ENCODE data around the gene GALNS. TPM values are rescaled to one million over a fixed set of nuclear protein-coding genes. Genes with fewer than 3 reads are reported as not detected.

The GALNS gene
- total and polyA plus RNA-seq, 10 donors: 9.7 to 71.6 (median 42.9) TPM

DNA sequence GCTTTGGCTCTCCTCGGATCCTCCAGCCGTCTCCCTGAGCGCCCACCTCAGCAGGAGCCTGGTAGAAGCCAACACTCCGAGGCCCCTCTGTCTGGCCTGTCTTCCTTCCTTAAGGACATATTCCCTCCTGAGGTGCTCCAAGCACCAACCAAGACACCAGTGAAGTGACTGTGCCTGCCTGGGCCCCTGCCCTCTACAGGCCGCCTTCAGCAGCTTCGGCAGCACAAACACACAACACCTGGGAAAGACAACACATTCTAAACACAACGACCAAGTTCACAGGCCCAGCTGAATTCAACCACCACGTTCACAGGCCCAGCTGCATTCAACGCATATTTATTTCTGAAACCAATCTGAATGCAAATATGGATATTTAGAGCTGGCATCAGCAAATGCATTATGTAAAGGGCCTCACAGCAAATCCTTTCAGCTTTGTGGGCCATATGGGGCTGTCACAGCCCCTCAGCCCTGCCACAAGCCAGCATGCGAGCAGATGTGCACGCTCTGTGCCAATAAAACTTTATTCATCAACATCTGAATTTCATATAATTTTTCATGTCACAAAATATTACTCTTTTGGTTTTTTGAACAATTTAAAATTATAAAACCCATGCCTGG, 12.2 kb downstream of the GALNS start:
- WGBS, 5 donors: 80 to 89% (median 87%) methylated on average over 11 of the region's 11 CpGs

DNA sequence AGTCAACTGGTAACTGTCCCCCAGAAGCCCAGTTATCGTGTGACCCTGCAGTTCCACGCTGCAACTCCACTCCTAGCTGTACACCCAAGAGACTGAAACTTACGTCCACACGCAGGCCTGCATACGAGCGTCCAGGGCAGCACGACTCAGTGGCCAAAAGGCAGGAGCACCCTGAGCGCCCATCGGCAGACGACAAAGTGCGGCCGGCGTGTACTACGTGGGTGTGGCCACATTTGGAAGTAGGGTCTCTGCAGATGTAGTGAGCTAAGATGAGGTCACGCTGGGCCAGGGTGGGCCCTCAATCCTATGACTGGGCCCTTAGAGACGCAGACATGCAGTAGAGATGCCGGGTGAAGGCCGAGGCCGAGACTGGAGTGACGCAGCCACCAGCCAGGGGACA, 13.5 kb downstream of the GALNS start:
- Histone ChIP-seq H3K27ac (no peak overlapping the region), H3K27me3 (replicated peaks in 1 of 7) (no peaks in the 10 kb centered on the region), H3K36me3 (peaks cover 0 to 91% (median 30%) of the 10 kb centered on the region in 6 donors), H3K4me3 (no peak overlapping the region), H3K9me3 (no peaks in the 10 kb centered on the region), H3K4me1 (peaks cover 0 to 36% (median 11%) of the 10 kb centered on the region in 6 donors)
- no peak for DNase-seq
- WGBS, 5 donors: 92 to 96% (median 93%) methylated on average over 19 to 20 of the region's 20 CpGs
- TF ChIP-seq CTCF (IDR thresholded peaks at IDR 0.05 in 8 of 11, conservative IDR thresholded peaks at IDR 0.05 in 3 of 11) (no peak), POLR2A (IDR thresholded peaks at IDR 0.05) (no peak), POLR2AphosphoS5 (IDR thresholded peaks at IDR 0.05) (no peak)
- intact Hi-C loops (cut with DNase I; ENCODE audit: low total_unique reads): no loop called here

More for the DNA sequence above, 12.2 kb downstream of the GALNS start:
- DNase-seq: no peak
- TF ChIP-seq CTCF (IDR thresholded peaks at IDR 0.05 in 8 of 11, conservative IDR thresholded peaks at IDR 0.05 in 3 of 11) (no peak), POLR2AphosphoS5 (IDR thresholded peaks at IDR 0.05) (no peak), POLR2A (IDR thresholded peaks at IDR 0.05) (no peak)
- H3K4me3 ChIP-seq: no peak overlapping the region
- H3K27ac ChIP-seq: no peak overlapping the region
- peaks cover 0 to 91% (median 22%) of the 10 kb centered on the region in 6 donors for H3K36me3 ChIP-seq
- no peaks in the 10 kb centered on the region for H3K27me3 ChIP-seq (replicated peaks in 1 of 7)
- intact Hi-C loops (cut with DNase I; ENCODE audit: low total_unique reads): no loop called here
- H3K4me1 ChIP-seq: peaks cover 0 to 32% (median 7%) of the 10 kb centered on the region in 6 donors
- H3K9me3 ChIP-seq: no peaks in the 10 kb centered on the region

GRCh38 chr16:88842806-88843205, 13.9 kb downstream of the GALNS start:
- no peak overlapping the region for H3K4me3 ChIP-seq
- DNase-seq: no peak
- H3K4me1 ChIP-seq: peaks cover 0 to 36% (median 11%) of the 10 kb centered on the region in 6 donors
- WGBS, 5 donors: 94 to 97% (median 94%) methylated on average over 17 to 25 of the region's 25 CpGs
- no peaks in the 10 kb centered on the region for H3K27me3 ChIP-seq (replicated peaks in 1 of 7)
- intact Hi-C loops (cut with DNase I; ENCODE audit: low total_unique reads): no loop called here
- no peak overlapping the region for H3K27ac ChIP-seq
- TF ChIP-seq CTCF (IDR thresholded peaks at IDR 0.05 in 8 of 11, conservative IDR thresholded peaks at IDR 0.05 in 3 of 11) (no peak), POLR2A (IDR thresholded peaks at IDR 0.05) (no peak), POLR2AphosphoS5 (IDR thresholded peaks at IDR 0.05) (no peak)
- H3K36me3 ChIP-seq: peaks cover 0 to 91% (median 32%) of the 10 kb centered on the region in 6 donors
- no peaks in the 10 kb centered on the region for H3K9me3 ChIP-seq

DNA sequence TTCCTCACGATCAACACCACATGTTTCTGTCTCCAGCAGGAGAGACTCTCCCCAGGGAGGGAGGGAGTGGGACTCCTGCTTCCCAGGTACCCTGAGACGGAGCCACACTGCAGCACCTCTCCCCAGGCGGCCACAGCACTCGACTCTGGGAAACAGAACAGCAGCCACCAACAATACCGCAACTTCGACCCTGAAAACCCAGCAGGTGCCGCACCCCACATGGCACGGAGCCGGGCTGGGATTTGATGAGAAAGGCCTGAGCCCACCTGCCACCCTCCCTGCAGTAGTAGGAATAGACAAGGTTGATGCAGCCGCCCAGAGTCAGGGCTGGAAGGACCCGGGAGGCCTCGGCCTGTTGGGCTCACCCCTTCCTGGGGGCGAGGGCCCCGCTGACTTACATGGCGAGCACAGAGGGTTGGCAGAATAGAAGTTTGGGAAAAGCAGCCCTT, 14.4 kb downstream of the GALNS start:
- intact Hi-C loops (cut with DNase I; ENCODE audit: low total_unique reads): no loop called here
- H3K4me1 ChIP-seq: peaks cover 0 to 36% (median 11%) of the 10 kb centered on the region in 6 donors
- H3K4me3 ChIP-seq: no peak overlapping the region
- 82 to 92% (median 90%) methylated on average over 6 to 15 of the region's 15 CpGs for WGBS, 5 donors
- no peaks in the 10 kb centered on the region for H3K9me3 ChIP-seq
- peaks cover 0 to 91% (median 30%) of the 10 kb centered on the region in 6 donors for H3K36me3 ChIP-seq
- H3K27ac ChIP-seq: no peak overlapping the region
- no peak for DNase-seq
- TF ChIP-seq POLR2AphosphoS5 (IDR thresholded peaks at IDR 0.05) (no peak), POLR2A (IDR thresholded peaks at IDR 0.05) (no peak), CTCF (IDR thresholded peaks at IDR 0.05 in 8 of 11, conservative IDR thresholded peaks at IDR 0.05 in 3 of 11) (no peak)
- H3K27me3 ChIP-seq (replicated peaks in 1 of 7): no peaks in the 10 kb centered on the region
